K562 (cell line): ENCODE data around the gene SLC17A4. TPM values are rescaled to one million over a fixed set of nuclear protein-coding genes. Genes with fewer than 3 reads are reported as not detected.

ENCODE experiments used
- polyA plus RNA-seq, 8 experiments: library from polyadenylated mRNA; depleted of rRNA in 4 of 8; stranded (reverse) in 5 of 8; unstranded in 3 of 8; fragments of >200 nt; fragmentation: Nextera tagmentation in 2 of 8; fragmentation: Illumina TruSeq in 1 of 8; extraction: Ambion mirVana in 2 of 8; extraction: Trizol in 1 of 8; gene quantifications; 2 replicates each; pipeline versions ENCODE4 v1.2.1 to v1.2.3, GENCODE V29; 2011 to 2014; ENCODE audit warnings: inconsistent platforms in 1 of 8, missing spikeins in 1 of 8
- total RNA-seq, 7 experiments: library from RNA; depleted of rRNA in 6 of 7; stranded (reverse); fragments of >200 nt in 6 of 7; fragmentation: Illumina TruSeq in 2 of 7; extraction: Trizol in 2 of 7; gene quantifications; 2 replicates each; pipeline versions ENCODE4 v1.2.1 to v1.2.3, GENCODE V29; 2011 to 2021; ENCODE audit warnings: low replicate concordance in 1 of 7

The SLC17A4 gene
- total and polyA plus RNA-seq, 9 of the 15 experiments (the other 6 are each of a cell fraction or from before 2014, with no cell fraction given), result not detected

Other genes starting within 250 kb of the SLC17A4 start
- not detected in 2 replicates for gene SCGN, start 102.5 kb upstream of the SLC17A4 start, total RNA-seq (2014; rRNA removed)
- gene SCGN, start 102.5 kb upstream of the SLC17A4 start, total RNA-seq (2014; rRNA removed; fragmentation: Illumina TruSeq; extraction: Trizol), result not detected in 2 replicates
- gene SCGN, start 102.5 kb upstream of the SLC17A4 start, total RNA-seq (2015; rRNA removed; fragmentation: Illumina TruSeq; extraction: Trizol), result not detected in 2 replicates
- gene SCGN, start 102.5 kb upstream of the SLC17A4 start, total RNA-seq (2021), result not detected in 2 replicates
- 0.09 TPM in 1 of 2 replicates, not detected in the other for gene SCGN, start 102.5 kb upstream of the SLC17A4 start, polyA plus RNA-seq (2011; rRNA removed)
- gene SCGN, start 102.5 kb upstream of the SLC17A4 start, polyA plus RNA-seq (2014; fragmentation: Illumina TruSeq; extraction: Trizol), result not detected in 2 replicates
- gene SCGN, start 102.5 kb upstream of the SLC17A4 start, polyA plus RNA-seq (2014; fragmentation: Nextera tagmentation; extraction: Ambion mirVana), result not detected
- gene SCGN, start 102.5 kb upstream of the SLC17A4 start, polyA plus RNA-seq (2014; rRNA removed), result not detected in 2 replicates
- gene SLC17A1, start 77.3 kb downstream of the SLC17A4 start, total RNA-seq (2014; rRNA removed), result not detected in 2 replicates
- gene SLC17A1, start 77.3 kb downstream of the SLC17A4 start, total RNA-seq (2014; rRNA removed; fragmentation: Illumina TruSeq; extraction: Trizol), result not detected in 2 replicates
- gene SLC17A1, start 77.3 kb downstream of the SLC17A4 start, total RNA-seq (2015; rRNA removed; fragmentation: Illumina TruSeq; extraction: Trizol), result not detected in 2 replicates
- not detected in 2 replicates for gene SLC17A1, start 77.3 kb downstream of the SLC17A4 start, total RNA-seq (2021)
- not detected in 2 replicates for gene SLC17A1, start 77.3 kb downstream of the SLC17A4 start, polyA plus RNA-seq (2011; rRNA removed)
- not detected in 2 replicates for gene SLC17A1, start 77.3 kb downstream of the SLC17A4 start, polyA plus RNA-seq (2014; fragmentation: Illumina TruSeq; extraction: Trizol)
- gene SLC17A1, start 77.3 kb downstream of the SLC17A4 start, polyA plus RNA-seq (2014; fragmentation: Nextera tagmentation; extraction: Ambion mirVana), result not detected
- gene SLC17A1, start 77.3 kb downstream of the SLC17A4 start, polyA plus RNA-seq (2014; rRNA removed), result not detected in 2 replicates
- gene SLC17A3, start 119.5 kb downstream of the SLC17A4 start, total RNA-seq (2014; rRNA removed), result not detected in 2 replicates
- gene SLC17A3, start 119.5 kb downstream of the SLC17A4 start, total RNA-seq (2014; rRNA removed; fragmentation: Illumina TruSeq; extraction: Trizol), result not detected in 2 replicates
- gene SLC17A3, start 119.5 kb downstream of the SLC17A4 start, total RNA-seq (2015; rRNA removed; fragmentation: Illumina TruSeq; extraction: Trizol), result not detected in 2 replicates
- gene SLC17A3, start 119.5 kb downstream of the SLC17A4 start, total RNA-seq (2021), result not detected in 2 replicates
- 0.08 TPM in 1 of 2 replicates, not detected in the other for gene SLC17A3, start 119.5 kb downstream of the SLC17A4 start, polyA plus RNA-seq (2011; rRNA removed)
- gene SLC17A3, start 119.5 kb downstream of the SLC17A4 start, polyA plus RNA-seq (2014; fragmentation: Illumina TruSeq; extraction: Trizol), result not detected in 2 replicates
- gene SLC17A3, start 119.5 kb downstream of the SLC17A4 start, polyA plus RNA-seq (2014; fragmentation: Nextera tagmentation; extraction: Ambion mirVana), result under 1 TPM in 1 of 2 experiments, not detected in 1; 0.04 TPM
- not detected in 2 replicates for gene SLC17A3, start 119.5 kb downstream of the SLC17A4 start, polyA plus RNA-seq (2014; rRNA removed)
- not detected in 2 replicates for gene SLC17A2, start 175.9 kb downstream of the SLC17A4 start, total RNA-seq (2014; rRNA removed)
- gene SLC17A2, start 175.9 kb downstream of the SLC17A4 start, total RNA-seq (2014; rRNA removed; fragmentation: Illumina TruSeq; extraction: Trizol), result not detected in 2 replicates
- gene SLC17A2, start 175.9 kb downstream of the SLC17A4 start, total RNA-seq (2015; rRNA removed; fragmentation: Illumina TruSeq; extraction: Trizol), result not detected in 2 replicates
- gene SLC17A2, start 175.9 kb downstream of the SLC17A4 start, total RNA-seq (2021), result not detected in 2 replicates
- not detected in 2 replicates for gene SLC17A2, start 175.9 kb downstream of the SLC17A4 start, polyA plus RNA-seq (2011; rRNA removed)
- not detected in 2 replicates for gene SLC17A2, start 175.9 kb downstream of the SLC17A4 start, polyA plus RNA-seq (2014; fragmentation: Illumina TruSeq; extraction: Trizol)
- not detected for gene SLC17A2, start 175.9 kb downstream of the SLC17A4 start, polyA plus RNA-seq (2014; fragmentation: Nextera tagmentation; extraction: Ambion mirVana)
- gene SLC17A2, start 175.9 kb downstream of the SLC17A4 start, polyA plus RNA-seq (2014; rRNA removed), result not detected in 2 replicates
- gene TRIM38, start 208.1 kb downstream of the SLC17A4 start, total RNA-seq (2014; rRNA removed), result 4.4 and 4.8 TPM in 2 replicates
- gene TRIM38, start 208.1 kb downstream of the SLC17A4 start, total RNA-seq (2014; rRNA removed; fragmentation: Illumina TruSeq; extraction: Trizol), result 6.5 and 7.3 TPM in 2 replicates
- gene TRIM38, start 208.1 kb downstream of the SLC17A4 start, total RNA-seq (2015; rRNA removed; fragmentation: Illumina TruSeq; extraction: Trizol), result 6.1 and 6.7 TPM in 2 replicates
- 5.3 and 6.3 TPM in 2 replicates for gene TRIM38, start 208.1 kb downstream of the SLC17A4 start, total RNA-seq (2021)
- gene TRIM38, start 208.1 kb downstream of the SLC17A4 start, polyA plus RNA-seq (2011; rRNA removed), result 4.8 and 6.7 TPM in 2 replicates
- gene TRIM38, start 208.1 kb downstream of the SLC17A4 start, polyA plus RNA-seq (2014; fragmentation: Illumina TruSeq; extraction: Trizol), result 5.9 and 6.6 TPM in 2 replicates
- 1 to 10 TPM; 1.7 to 2.3 TPM for gene TRIM38, start 208.1 kb downstream of the SLC17A4 start, polyA plus RNA-seq (2014; fragmentation: Nextera tagmentation; extraction: Ambion mirVana)
- gene TRIM38, start 208.1 kb downstream of the SLC17A4 start, polyA plus RNA-seq (2014; rRNA removed), result 5.2 and 5.7 TPM in 2 replicates